ENCODE measurements around the gene TMCO4. TPM values are rescaled to one million over a fixed set of nuclear protein-coding genes. Genes with fewer than 3 reads are reported as not detected.

Gene TMCO4
- total RNA-seq, 1 experiment from 2014 or later: 4.3 TPM

DNA sequence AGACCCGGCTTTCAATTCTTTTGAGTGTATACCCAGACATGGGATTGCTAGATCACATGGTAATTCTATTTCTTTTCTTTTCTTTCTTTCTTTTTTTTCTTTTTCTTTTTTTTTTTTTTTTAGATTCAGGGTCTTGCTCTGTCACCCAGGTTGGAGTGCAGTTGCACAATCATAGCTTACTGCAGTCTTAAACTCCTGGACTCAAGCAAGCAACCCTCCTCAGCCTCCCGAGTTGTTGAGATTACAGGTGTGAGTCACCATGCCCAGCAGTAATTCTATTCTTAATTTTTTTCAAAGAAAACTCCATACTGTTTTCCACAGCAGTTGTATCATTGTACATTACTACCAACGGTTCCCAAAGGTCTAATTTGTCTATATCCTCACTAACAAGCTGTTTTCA lies 28.8 kb upstream of the TMCO4 start:
- Histone ChIP-seq H3K4me3 (ENCODE audit: low read depth, low read length, poor library complexity, severe bottlenecking) (no peak overlapping the region), H3K27ac (ENCODE audit: low read depth, low read length, poor library complexity, severe bottlenecking) (no peak overlapping the region), H3K36me3 (ENCODE audit: insufficient read depth, low read length, poor library complexity, severe bottlenecking) (no peaks in the 10 kb centered on the region), H3K4me1 (ENCODE audit: insufficient read depth, low read length, poor library complexity, severe bottlenecking) (no peaks in the 10 kb centered on the region), H3K27me3 (replicated peaks; ENCODE audit: insufficient read depth, low read depth, low read length, poor library complexity) (no peaks in the 10 kb centered on the region), H3K9me3 (ENCODE audit: low read depth, low read length, poor library complexity, severe bottlenecking) (peaks cover 6% of the 10 kb centered on the region)
- POLR2A ChIA-PET (ENCODE audit: low non-redundant PET): no interaction called here
- no TSS peak for BruUV-seq (replicated peaks)
- no peak for TF ChIP-seq EZH2 (IDR thresholded peaks at IDR 0.05; ENCODE audit: borderline replicate concordance, low read depth, low read length, poor library complexity, severe bottlenecking)
- no peak for TF ChIP-seq CTCF (conservative IDR thresholded peaks at IDR 0.05; ENCODE audit: low read depth, low read length)
- CTCF ChIA-PET: no interaction called here
- intact Hi-C loops (cut with micrococcal nuclease; ENCODE audit: unreplicated experiment): no loop called here
- no peak for DNase-seq (ENCODE audit: low spot score)

DNA sequence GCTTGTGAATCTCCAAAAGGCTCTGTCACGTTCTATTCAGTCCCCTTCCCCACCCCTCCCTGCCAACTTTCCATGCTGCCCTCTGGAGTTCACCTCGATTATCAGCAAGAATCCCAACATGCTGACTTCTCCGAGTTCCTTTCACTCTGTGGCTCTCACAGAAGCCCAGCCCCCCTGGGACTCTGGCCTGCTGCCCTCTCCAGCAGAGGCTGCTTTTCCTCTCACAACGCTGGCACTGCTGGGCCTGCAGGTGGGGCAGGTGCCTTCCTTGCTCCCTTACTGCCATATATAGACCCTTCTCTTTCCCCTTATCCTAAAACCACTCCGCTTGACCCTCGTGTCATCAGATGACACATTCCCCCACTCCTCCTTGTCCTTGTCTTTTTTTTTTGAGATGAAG lies 25.6 kb upstream of the TMCO4 start:
- intact Hi-C loops (cut with micrococcal nuclease; ENCODE audit: unreplicated experiment): no loop called here
- BruUV-seq (replicated peaks): no TSS peak
- ChIA-PET POLR2A (ENCODE audit: low non-redundant PET) (no interaction called here), CTCF (no interaction called here)
- Histone ChIP-seq H3K27ac (ENCODE audit: low read depth, low read length, poor library complexity, severe bottlenecking) (no peak overlapping the region), H3K36me3 (ENCODE audit: insufficient read depth, low read length, poor library complexity, severe bottlenecking) (no peaks in the 10 kb centered on the region), H3K27me3 (replicated peaks; ENCODE audit: insufficient read depth, low read depth, low read length, poor library complexity) (no peaks in the 10 kb centered on the region), H3K4me3 (ENCODE audit: low read depth, low read length, poor library complexity, severe bottlenecking) (no peak overlapping the region), H3K4me1 (ENCODE audit: insufficient read depth, low read length, poor library complexity, severe bottlenecking) (no peaks in the 10 kb centered on the region), H3K9me3 (ENCODE audit: low read depth, low read length, poor library complexity, severe bottlenecking) (no peaks in the 10 kb centered on the region)
- 0 out of 2 replicates have a peak, but pooled peaks have one; percentile 20 for TF ChIP-seq CTCF (conservative IDR thresholded peaks at IDR 0.05; ENCODE audit: low read depth, low read length)
- no peak for TF ChIP-seq EZH2 (IDR thresholded peaks at IDR 0.05; ENCODE audit: borderline replicate concordance, low read depth, low read length, poor library complexity, severe bottlenecking)
- peak; percentile 26 for DNase-seq (ENCODE audit: low spot score)

GRCh38 chr1:19824541-19824940 lies 24.8 kb upstream of the TMCO4 start:
- BruUV-seq (replicated peaks): no TSS peak
- Histone ChIP-seq H3K9me3 (ENCODE audit: low read depth, low read length, poor library complexity, severe bottlenecking) (no peaks in the 10 kb centered on the region), H3K36me3 (ENCODE audit: insufficient read depth, low read length, poor library complexity, severe bottlenecking) (no peaks in the 10 kb centered on the region), H3K27me3 (replicated peaks; ENCODE audit: insufficient read depth, low read depth, low read length, poor library complexity) (no peaks in the 10 kb centered on the region), H3K4me3 (ENCODE audit: low read depth, low read length, poor library complexity, severe bottlenecking) (no peak overlapping the region), H3K27ac (ENCODE audit: low read depth, low read length, poor library complexity, severe bottlenecking) (no peak overlapping the region), H3K4me1 (ENCODE audit: insufficient read depth, low read length, poor library complexity, severe bottlenecking) (no peaks in the 10 kb centered on the region)
- DNase-seq (ENCODE audit: low spot score): no peak
- intact Hi-C loops (cut with micrococcal nuclease; ENCODE audit: unreplicated experiment): no loop called here
- ChIA-PET CTCF (no interaction called here), POLR2A (ENCODE audit: low non-redundant PET) (no interaction called here)
- TF ChIP-seq EZH2 (IDR thresholded peaks at IDR 0.05; ENCODE audit: borderline replicate concordance, low read depth, low read length, poor library complexity, severe bottlenecking) (no peak), CTCF (conservative IDR thresholded peaks at IDR 0.05; ENCODE audit: low read depth, low read length) (no peak)

Data from A673 (cell line).